Mammary epithelial cell (primary cell): Measurements from ENCODE around the gene GSTM4.

Experiments used
- CTCF ChIP-seq, 2 donors: IDR thresholded peaks in 1 of 2; conservative IDR thresholded peaks in 1 of 2; 2 replicates each; pipeline ENCODE4 v1.5.1; 2011 to 2012; ENCODE audit warnings: inconsistent platforms in 2 of 2, low read length in 2 of 2, mild to moderate bottlenecking in 2 of 2, control low read depth in 1 of 2, low read depth in 1 of 2; ENCODE audit not compliant: insufficient read depth in 1 of 2; ENCODE audit errors: extremely low read depth in 1 of 2
- EZH2 ChIP-seq: IDR thresholded peaks from 2 replicates; pipeline ENCODE4 v1.6.1; 2012; ENCODE audit warnings: low read length, inconsistent platforms, borderline replicate concordance

GRCh38 chr1:109630898-109631512 lies 24.9 kb upstream of the GSTM4 start:
- TF ChIP-seq EZH2, result no peak
- TF ChIP-seq CTCF (conservative IDR thresholded peaks at IDR 0.05 in 1 of 2, IDR thresholded peaks at IDR 0.05 in 1 of 2; ENCODE audit: extremely low read depth in 1 of 2, insufficient read depth in 1 of 2, low read depth in 1 of 2, low read length in 2 of 2), result no peak
